IPS-18a (cell line): Measurements from ENCODE around the gene PLA2R1.

Experiments used
- H3K27ac ChIP-seq: one replicate; pipeline ENCODE4 v1.5.1; 2013; ENCODE audit warnings: low read length
- H3K27me3 ChIP-seq: one replicate; pipeline ENCODE4 v1.6.1; 2013; ENCODE audit warnings: mild to moderate bottlenecking, low read length; ENCODE audit not compliant: control insufficient read depth, insufficient read depth
- H3K36me3 ChIP-seq: one replicate; pipeline ENCODE4 v1.6.1; 2013; ENCODE audit warnings: low read depth, low read length; ENCODE audit not compliant: control insufficient read depth
- H3K4me1 ChIP-seq: one replicate; pipeline ENCODE4 v1.6.1; 2013; ENCODE audit warnings: low read depth, low read length; ENCODE audit not compliant: control insufficient read depth
- H3K4me3 ChIP-seq: one replicate; pipeline ENCODE4 v1.5.1; 2013; ENCODE audit warnings: low read length
- H3K9ac ChIP-seq: one replicate; pipeline ENCODE4 v1.6.1; 2013; ENCODE audit warnings: mild to moderate bottlenecking, low read length, moderate library complexity
- H3K9me3 ChIP-seq: one replicate; pipeline ENCODE4 v1.6.1; 2013; ENCODE audit warnings: low read depth, low read length; ENCODE audit not compliant: control insufficient read depth

PLA2R1 gene

GRCh38 chr2:159944874-159945273 is 117.5 kb downstream of the PLA2R1 start:
- no peaks in the 10 kb centered on the region for H3K27me3 ChIP-seq
- H3K9me3 ChIP-seq, result no peaks in the 10 kb centered on the region
- H3K36me3 ChIP-seq, result no peaks in the 10 kb centered on the region
- no peaks in the 10 kb centered on the region for H3K4me1 ChIP-seq
- no peak overlapping the region for H3K4me3 ChIP-seq
- no peak overlapping the region for H3K9ac ChIP-seq
- no peak overlapping the region for H3K27ac ChIP-seq

DNA sequence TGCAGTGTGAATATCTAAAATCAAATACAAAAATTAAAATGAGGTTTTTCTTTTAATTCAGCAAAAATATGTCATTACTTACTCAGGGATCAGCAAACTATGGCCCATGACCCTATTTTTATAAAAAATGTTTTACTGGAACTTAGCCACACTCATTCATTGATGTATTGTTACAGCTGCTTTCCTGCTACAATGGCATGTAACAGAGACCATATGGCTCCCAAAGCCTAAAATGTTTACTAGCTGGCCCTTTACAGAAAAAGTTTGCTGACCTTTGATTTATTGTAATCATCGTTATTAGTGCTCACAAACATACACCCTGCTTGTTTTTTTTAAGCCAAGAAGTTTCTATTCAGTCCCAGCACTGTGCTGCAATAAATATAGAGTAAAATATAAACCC is 120.3 kb downstream of the PLA2R1 start:
- H3K27ac ChIP-seq, result no peak overlapping the region
- H3K9ac ChIP-seq, result no peak overlapping the region
- no peak overlapping the region for H3K4me3 ChIP-seq
- no peaks in the 10 kb centered on the region for H3K9me3 ChIP-seq
- H3K27me3 ChIP-seq, result no peaks in the 10 kb centered on the region
- no peaks in the 10 kb centered on the region for H3K36me3 ChIP-seq
- H3K4me1 ChIP-seq, result no peaks in the 10 kb centered on the region

- Histone ChIP-seq H3K27ac (no peak overlapping the region), H3K9ac (no peak overlapping the region), H3K36me3 (no peaks in the 10 kb centered on the region), H3K9me3 (no peaks in the 10 kb centered on the region), H3K4me1 (no peaks in the 10 kb centered on the region), H3K4me3 (no peak overlapping the region), H3K27me3 (no peaks in the 10 kb centered on the region)
These were observed 120.7 kb downstream of the PLA2R1 start for GRCh38 chr2:159941729-159942128.

DNA sequence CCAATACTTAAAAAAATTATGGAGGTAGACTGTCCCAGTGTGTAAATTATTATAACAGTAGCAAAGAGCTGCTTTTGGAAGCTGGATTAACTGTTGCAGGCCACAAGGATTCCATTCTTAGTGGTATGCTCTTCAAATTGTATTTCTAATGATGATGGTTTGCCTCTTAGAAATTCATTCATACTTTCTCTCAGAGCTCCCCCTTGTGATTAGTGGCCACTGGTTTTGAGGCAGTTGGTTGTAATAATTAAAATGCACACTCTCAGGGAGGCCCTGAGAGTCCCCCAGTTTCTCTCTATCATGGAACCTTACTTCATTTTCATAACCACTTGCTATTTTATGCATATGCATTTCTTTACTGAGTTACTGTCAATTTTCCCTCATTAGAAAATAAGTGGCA is 122.5 kb downstream of the PLA2R1 start:
- no peaks in the 10 kb centered on the region for H3K4me1 ChIP-seq
- no peaks in the 10 kb centered on the region for H3K36me3 ChIP-seq
- no peak overlapping the region for H3K27ac ChIP-seq
- H3K9me3 ChIP-seq, result no peaks in the 10 kb centered on the region
- H3K27me3 ChIP-seq, result no peaks in the 10 kb centered on the region
- no peak overlapping the region for H3K9ac ChIP-seq
- no peak overlapping the region for H3K4me3 ChIP-seq

GRCh38 chr2:159938395-159938794 is 124.0 kb downstream of the PLA2R1 start:
- no peak overlapping the region for H3K27ac ChIP-seq
- H3K4me1 ChIP-seq, result no peaks in the 10 kb centered on the region
- no peaks in the 10 kb centered on the region for H3K36me3 ChIP-seq
- H3K9me3 ChIP-seq, result no peaks in the 10 kb centered on the region
- no peaks in the 10 kb centered on the region for H3K27me3 ChIP-seq
- H3K4me3 ChIP-seq, result no peak overlapping the region
- H3K9ac ChIP-seq, result no peak overlapping the region

- Histone ChIP-seq H3K4me3 (no peak overlapping the region), H3K9ac (no peak overlapping the region), H3K4me1 (no peaks in the 10 kb centered on the region), H3K27me3 (no peaks in the 10 kb centered on the region), H3K9me3 (no peaks in the 10 kb centered on the region), H3K27ac (no peak overlapping the region), H3K36me3 (no peaks in the 10 kb centered on the region)
These were observed 125.9 kb downstream of the PLA2R1 start for GRCh38 chr2:159936471-159936870.

DNA sequence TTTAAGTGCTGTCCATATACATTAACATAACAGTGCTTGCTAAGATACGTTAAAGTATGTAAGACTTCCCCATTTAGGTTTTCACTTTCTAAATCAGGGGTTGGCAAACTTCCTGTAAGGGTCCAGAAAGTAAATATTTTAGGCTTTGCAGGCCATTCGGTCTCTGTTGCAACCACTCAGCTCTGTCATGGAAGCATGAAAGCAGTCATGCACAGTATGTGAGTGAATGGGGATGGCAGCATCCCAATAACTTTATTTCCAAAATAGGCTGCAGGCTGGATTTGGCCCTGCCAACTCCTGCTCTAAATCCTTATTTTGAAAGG is 128.7 kb downstream of the PLA2R1 start:
- no peak overlapping the region for H3K27ac ChIP-seq
- H3K4me1 ChIP-seq, result no peaks in the 10 kb centered on the region
- no peak overlapping the region for H3K9ac ChIP-seq
- H3K27me3 ChIP-seq, result no peaks in the 10 kb centered on the region
- no peaks in the 10 kb centered on the region for H3K36me3 ChIP-seq
- no peaks in the 10 kb centered on the region for H3K9me3 ChIP-seq
- no peak overlapping the region for H3K4me3 ChIP-seq

DNA sequence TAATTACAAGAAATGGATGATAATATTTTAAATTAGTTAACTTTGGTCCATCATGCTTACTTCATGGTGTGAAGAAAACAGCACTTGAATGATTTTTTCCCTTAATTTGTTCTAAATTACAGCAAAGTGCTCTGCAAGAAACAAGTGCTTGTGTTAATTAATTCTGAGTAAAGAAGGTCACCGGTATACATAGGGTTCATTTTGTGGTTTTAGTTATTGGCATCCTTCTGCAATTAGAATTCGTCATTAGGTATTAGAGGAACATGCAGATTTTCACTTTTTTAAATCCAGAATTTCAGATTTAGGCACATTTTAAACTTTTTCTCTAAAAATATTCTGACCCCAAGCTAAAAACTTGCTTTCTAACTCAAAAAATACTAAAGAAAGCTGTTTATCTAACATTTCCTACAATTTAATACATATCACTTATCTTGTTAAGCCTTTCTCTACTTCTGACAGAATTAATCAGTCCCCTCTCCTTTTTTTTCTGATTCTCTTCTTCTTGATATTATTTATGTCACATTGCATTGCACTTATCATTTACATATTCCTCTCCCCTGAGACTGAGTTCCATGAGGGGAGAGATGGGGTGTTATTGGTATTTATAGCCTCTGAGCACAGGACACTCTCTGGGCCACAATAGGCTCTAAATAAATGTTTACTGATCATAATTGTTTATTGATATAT is 129.2 kb downstream of the PLA2R1 start:
- Histone ChIP-seq H3K4me3 (no peak overlapping the region), H3K36me3 (no peaks in the 10 kb centered on the region), H3K9me3 (no peaks in the 10 kb centered on the region), H3K4me1 (no peaks in the 10 kb centered on the region), H3K27me3 (no peaks in the 10 kb centered on the region), H3K9ac (no peak overlapping the region), H3K27ac (no peak overlapping the region)

DNA sequence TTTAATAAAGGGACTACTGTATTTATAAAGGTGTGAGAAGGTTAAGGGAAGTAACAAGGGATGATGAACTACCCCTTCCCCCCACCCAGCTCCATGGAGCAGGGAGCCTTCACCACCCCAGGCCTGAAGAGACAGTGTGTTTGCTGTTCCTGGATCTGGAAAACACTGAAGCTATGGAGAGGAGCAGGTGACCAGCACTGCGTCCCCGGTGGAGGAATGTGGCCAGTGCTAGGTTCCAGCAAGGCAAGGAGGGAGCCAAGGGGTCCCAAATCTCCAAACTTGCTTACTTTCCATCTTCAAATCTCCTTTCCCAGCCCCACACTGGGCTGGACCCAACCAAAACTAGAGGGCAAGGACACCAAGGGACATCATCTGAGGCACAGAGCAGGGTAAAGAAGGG is 135.7 kb downstream of the PLA2R1 start:
- Histone ChIP-seq H3K27me3 (no peaks in the 10 kb centered on the region), H3K9me3 (no peaks in the 10 kb centered on the region), H3K27ac (no peak overlapping the region), H3K4me1 (no peaks in the 10 kb centered on the region), H3K4me3 (no peak overlapping the region), H3K36me3 (no peaks in the 10 kb centered on the region), H3K9ac (no peak overlapping the region)

- no peaks in the 10 kb centered on the region for H3K9me3 ChIP-seq
- no peaks in the 10 kb centered on the region for H3K36me3 ChIP-seq
These were observed 136.4 kb downstream of the PLA2R1 start for GRCh38 chr2:159925975-159926374.

DNA sequence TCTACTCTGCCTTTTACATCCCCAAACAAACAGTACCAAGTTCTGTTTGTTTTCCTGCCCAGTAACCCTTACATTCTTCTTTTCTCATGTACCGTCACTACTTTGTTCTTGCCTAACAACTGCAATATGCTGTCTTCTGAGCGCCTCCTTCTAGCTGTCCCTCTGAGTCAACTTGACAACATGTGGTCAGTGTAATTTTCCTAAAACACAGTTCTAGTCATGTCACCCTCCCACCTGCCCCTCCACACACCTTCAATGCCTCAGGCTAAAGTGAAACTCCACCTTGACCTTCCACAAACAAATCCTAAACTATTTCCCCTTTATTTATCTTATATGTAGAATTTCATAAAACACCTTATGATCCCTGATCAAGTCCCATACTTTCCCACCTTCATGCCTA is 139.9 kb downstream of the PLA2R1 start:
- no peaks in the 10 kb centered on the region for H3K36me3 ChIP-seq
- no peak overlapping the region for H3K4me3 ChIP-seq
- H3K9me3 ChIP-seq, result no peaks in the 10 kb centered on the region
- H3K4me1 ChIP-seq, result no peaks in the 10 kb centered on the region
- H3K27ac ChIP-seq, result no peak overlapping the region
- peaks cover 7% of the 10 kb centered on the region for H3K27me3 ChIP-seq
- H3K9ac ChIP-seq, result no peak overlapping the region

More at GRCh38 chr2:159925975-159926374, 136.4 kb downstream of the PLA2R1 start:
- no peak overlapping the region for H3K4me3 ChIP-seq
- H3K27ac ChIP-seq, result no peak overlapping the region
- H3K4me1 ChIP-seq, result no peaks in the 10 kb centered on the region
- peaks cover 5% of the 10 kb centered on the region for H3K27me3 ChIP-seq
- H3K9ac ChIP-seq, result no peak overlapping the region

- H3K9ac ChIP-seq, result no peak overlapping the region
- no peaks in the 10 kb centered on the region for H3K4me1 ChIP-seq
- peak overlapping the region; percentile 33 for H3K4me3 ChIP-seq
- H3K27me3 ChIP-seq, result peaks cover 7% of the 10 kb centered on the region
- H3K27ac ChIP-seq, result no peak overlapping the region
- no peaks in the 10 kb centered on the region for H3K9me3 ChIP-seq
- H3K36me3 ChIP-seq, result no peaks in the 10 kb centered on the region
These were observed 140.5 kb downstream of the PLA2R1 start for GRCh38 chr2:159921752-159922404.
